ENCODE data around the gene NID1.

DNA sequence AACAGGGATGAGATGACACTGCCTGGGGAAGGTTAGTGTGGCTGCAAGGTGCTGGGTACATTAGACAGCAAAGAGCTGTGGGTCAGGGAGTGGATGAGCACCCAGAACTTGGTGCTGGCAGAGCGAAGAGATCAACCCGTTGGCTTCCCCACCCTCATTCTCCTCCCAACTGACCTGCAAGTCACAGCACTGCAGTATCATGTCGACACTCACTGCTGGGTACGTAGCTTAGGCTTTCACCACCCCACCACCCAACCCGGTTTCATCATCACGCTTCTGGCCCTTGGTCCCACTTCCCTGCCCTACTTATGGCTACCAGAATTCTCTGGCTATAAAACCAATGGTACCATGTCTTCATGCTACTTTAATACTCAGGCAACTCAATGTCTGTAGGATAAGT, 124.6 kb downstream of the NID1 start:
- TF ChIP-seq YY1 (IDR thresholded peaks at IDR 0.05; ENCODE audit: insufficient read depth, insufficient read length) (no peak), ZNF274 (IDR thresholded peaks at IDR 0.05; ENCODE audit: low read depth, low read length) (no peak), SUZ12 (IDR thresholded peaks at IDR 0.05; ENCODE audit: extremely low read depth, insufficient read depth, insufficient read length) (no peak)

Data from NT2/D1 (cell line).